DND-41 (cell line): ENCODE measurements around the gene APH1B.

Source experiments
- ATAC-seq: fragments of 200-7000 bp; cut with Tn5 transposase; 3 replicates; pipeline ENCODE4 v1.9.1; 2021; ENCODE audit warnings: low read depth; ENCODE audit not compliant: insufficient read depth
- DNase-seq: peaks from one replicate; pipeline ENCODE4 v3.0.0-alpha.2; 2020
- H2AFZ ChIP-seq: 2 replicates; pipeline ENCODE4 v1.6.0; 2012; ENCODE audit warnings: low read depth, low read length
- H3K27ac ChIP-seq: 2 replicates; pipeline ENCODE4 v1.5.1; 2012; ENCODE audit warnings: low read length, inconsistent platforms
- H3K27me3 ChIP-seq: fragments of 200-600 bp; sonication (generic); 2 replicates; pipeline ENCODE4 v1.6.0; 2012; ENCODE audit warnings: low read length, mild to moderate bottlenecking, inconsistent platforms; ENCODE audit not compliant: insufficient read depth, poor library complexity
- H3K36me3 ChIP-seq: 2 replicates; pipeline ENCODE4 v1.5.1; 2012; ENCODE audit warnings: low read length, inconsistent platforms; ENCODE audit not compliant: insufficient read depth
- H3K4me1 ChIP-seq: 2 replicates; pipeline ENCODE4 v1.5.1; 2012; ENCODE audit warnings: mild to moderate bottlenecking, low read length; ENCODE audit not compliant: insufficient read depth
- H3K4me2 ChIP-seq: 2 replicates; pipeline ENCODE4 v1.6.0; 2012; ENCODE audit warnings: mild to moderate bottlenecking, moderate library complexity, low read length, inconsistent platforms; ENCODE audit not compliant: insufficient read depth
- H3K4me3 ChIP-seq, 2 experiments: fragments of 200-600 bp in 1 of 2; shearing (Covaris generic) in 1 of 2; 2 replicates each; pipeline ENCODE4 v1.5.1; 2012 to 2016; ENCODE audit warnings: inconsistent platforms in 2 of 2, low read length in 2 of 2, mild to moderate bottlenecking in 2 of 2, low read depth in 1 of 2, moderate library complexity in 1 of 2
- H3K79me2 ChIP-seq: 2 replicates; pipeline ENCODE4 v1.6.0; 2012; ENCODE audit warnings: low read length, inconsistent platforms; ENCODE audit not compliant: insufficient read depth
- H3K9ac ChIP-seq: 2 replicates; pipeline ENCODE4 v1.6.0; 2012; ENCODE audit warnings: low read depth, mild to moderate bottlenecking, inconsistent platforms, low read length, moderate library complexity
- H3K9me3 ChIP-seq: 2 replicates; pipeline ENCODE4 v1.5.1; 2012; ENCODE audit warnings: low read length, moderate library complexity, mild to moderate bottlenecking, inconsistent platforms; ENCODE audit not compliant: insufficient read depth, severe bottlenecking
- H4K20me1 ChIP-seq: 2 replicates; pipeline ENCODE4 v1.6.0; 2012; ENCODE audit warnings: low read length; ENCODE audit not compliant: insufficient read depth
- EZH2 ChIP-seq: IDR thresholded peaks from 3 replicates; pipeline ENCODE4 v1.6.1; 2012; ENCODE audit warnings: borderline replicate concordance, low read depth, mild to moderate bottlenecking, moderate library complexity, low read length, inconsistent platforms; ENCODE audit not compliant: severe bottlenecking
- TF ChIP-seq, protein P1 (sequence below): IDR thresholded peaks from 2 replicates; pipeline ENCODE4 v1.5.1; 2012; ENCODE audit warnings: borderline replicate concordance, low read length, moderate library complexity, mild to moderate bottlenecking; ENCODE audit not compliant: poor library complexity, severe bottlenecking; ENCODE audit errors: extremely low read depth

The APH1B gene

GRCh38 chr15:63294359-63294758 lies 17.0 kb downstream of the APH1B start:
- Histone ChIP-seq H3K9me3 (no peaks in the 10 kb centered on the region), H2AFZ (no peak overlapping the region), H3K27ac (no peak overlapping the region), H3K79me2 (no peaks in the 10 kb centered on the region), H3K4me1 (no peaks in the 10 kb centered on the region), H3K9ac (no peak overlapping the region), H3K36me3 (peaks cover 17% of the 10 kb centered on the region; the same call in 1 of the 2 replicates), H3K27me3 (no peaks in the 10 kb centered on the region), H4K20me1 (no peaks in the 10 kb centered on the region), H3K4me3 (no peak overlapping the region), H3K4me2 (no peak overlapping the region)
- ATAC-seq (no peak), DNase-seq (no peak)
- TF ChIP-seq, protein P1, sequence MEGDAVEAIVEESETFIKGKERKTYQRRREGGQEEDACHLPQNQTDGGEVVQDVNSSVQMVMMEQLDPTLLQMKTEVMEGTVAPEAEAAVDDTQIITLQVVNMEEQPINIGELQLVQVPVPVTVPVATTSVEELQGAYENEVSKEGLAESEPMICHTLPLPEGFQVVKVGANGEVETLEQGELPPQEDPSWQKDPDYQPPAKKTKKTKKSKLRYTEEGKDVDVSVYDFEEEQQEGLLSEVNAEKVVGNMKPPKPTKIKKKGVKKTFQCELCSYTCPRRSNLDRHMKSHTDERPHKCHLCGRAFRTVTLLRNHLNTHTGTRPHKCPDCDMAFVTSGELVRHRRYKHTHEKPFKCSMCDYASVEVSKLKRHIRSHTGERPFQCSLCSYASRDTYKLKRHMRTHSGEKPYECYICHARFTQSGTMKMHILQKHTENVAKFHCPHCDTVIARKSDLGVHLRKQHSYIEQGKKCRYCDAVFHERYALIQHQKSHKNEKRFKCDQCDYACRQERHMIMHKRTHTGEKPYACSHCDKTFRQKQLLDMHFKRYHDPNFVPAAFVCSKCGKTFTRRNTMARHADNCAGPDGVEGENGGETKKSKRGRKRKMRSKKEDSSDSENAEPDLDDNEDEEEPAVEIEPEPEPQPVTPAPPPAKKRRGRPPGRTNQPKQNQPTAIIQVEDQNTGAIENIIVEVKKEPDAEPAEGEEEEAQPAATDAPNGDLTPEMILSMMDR = no peak
- TF ChIP-seq EZH2 = no peak

- Histone ChIP-seq H3K4me2 (no peak overlapping the region), H3K36me3 (peaks cover 17% of the 10 kb centered on the region; the same call in 1 of the 2 replicates), H3K27me3 (no peaks in the 10 kb centered on the region), H3K9ac (no peak overlapping the region), H2AFZ (no peak overlapping the region), H3K27ac (no peak overlapping the region), H4K20me1 (no peaks in the 10 kb centered on the region), H3K4me1 (no peaks in the 10 kb centered on the region), H3K79me2 (no peaks in the 10 kb centered on the region), H3K9me3 (no peaks in the 10 kb centered on the region), H3K4me3 (no peak overlapping the region)
- no peak for TF ChIP-seq EZH2
- TF ChIP-seq, protein P1 = no peak
- no peak for ATAC-seq
- DNase-seq = no peak
Observed at GRCh38 chr15:63295341-63295740, 17.9 kb downstream of the APH1B start.

DNA sequence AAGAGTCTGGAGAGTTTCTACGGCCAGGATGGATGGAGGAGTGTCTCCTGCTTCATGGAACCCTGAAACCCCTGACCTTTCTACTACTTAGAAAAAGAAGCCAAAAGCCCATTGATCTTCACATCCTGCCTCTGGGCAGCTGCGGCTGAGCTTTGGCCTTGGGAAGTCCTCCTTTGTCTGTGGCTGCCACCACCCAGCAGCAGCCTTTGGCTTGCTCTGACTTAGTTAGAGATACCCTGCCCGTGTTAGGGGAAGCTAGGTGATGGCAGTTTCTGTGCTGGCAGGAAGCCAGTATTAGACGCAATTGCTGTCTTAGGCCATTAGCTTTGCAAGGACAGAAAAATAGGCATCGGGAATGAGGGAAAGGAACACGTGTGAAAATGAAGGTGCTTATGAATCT lies 18.8 kb downstream of the APH1B start:
- H3K4me3 ChIP-seq = no peak overlapping the region
- no peaks in the 10 kb centered on the region for H3K79me2 ChIP-seq
- ATAC-seq = no peak
- H3K4me2 ChIP-seq = no peak overlapping the region
- no peaks in the 10 kb centered on the region for H3K9me3 ChIP-seq
- no peak overlapping the region for H2AFZ ChIP-seq
- no peaks in the 10 kb centered on the region for H4K20me1 ChIP-seq
- TF ChIP-seq, protein P1 = no peak
- TF ChIP-seq EZH2 = no peak
- peaks cover 12% of the 10 kb centered on the region; the same call in 1 of the 2 replicates for H3K36me3 ChIP-seq
- H3K9ac ChIP-seq = no peak overlapping the region
- no peaks in the 10 kb centered on the region for H3K4me1 ChIP-seq
- H3K27me3 ChIP-seq = no peaks in the 10 kb centered on the region
- H3K27ac ChIP-seq = no peak overlapping the region
- DNase-seq = no peak

DNA sequence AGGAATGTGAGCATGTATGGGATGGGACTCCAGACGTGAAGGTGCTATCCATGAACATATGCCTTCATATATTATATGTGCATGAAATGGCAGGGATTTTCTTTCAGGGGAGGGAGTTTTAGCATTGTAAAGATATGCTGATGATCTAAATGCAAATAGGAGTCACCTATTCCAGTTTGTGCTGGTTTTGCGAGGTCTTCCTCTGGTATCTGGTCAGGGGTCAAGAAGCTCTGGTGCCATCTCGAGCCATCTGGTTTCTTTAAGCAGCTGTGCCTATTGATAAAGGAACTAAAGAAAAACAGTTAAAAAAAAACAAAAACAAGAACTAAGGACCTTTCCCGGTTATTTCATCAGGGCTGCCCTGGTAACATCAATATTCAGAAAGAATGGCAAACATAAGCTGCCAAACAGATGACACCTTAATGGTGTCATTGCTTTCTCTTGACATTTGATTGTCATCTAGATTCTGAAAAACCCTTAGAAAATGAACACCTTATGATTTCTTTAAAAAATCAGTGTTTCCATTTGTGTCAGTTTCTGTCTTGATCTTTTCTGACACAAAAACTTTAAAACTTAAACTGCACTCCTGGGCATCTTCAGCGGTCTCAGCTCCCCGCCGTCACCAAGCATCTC lies 22.7 kb downstream of the APH1B start:
- H4K20me1 ChIP-seq = no peaks in the 10 kb centered on the region
- H3K27me3 ChIP-seq = no peaks in the 10 kb centered on the region
- no peaks in the 10 kb centered on the region for H3K79me2 ChIP-seq
- H2AFZ ChIP-seq = no peak overlapping the region
- no peak overlapping the region for H3K9ac ChIP-seq
- H3K36me3 ChIP-seq = peaks cover 22% of the 10 kb centered on the region; the same call in 1 of the 2 replicates
- ATAC-seq (no peak), DNase-seq (no peak)
- H3K9me3 ChIP-seq = no peaks in the 10 kb centered on the region
- no peak overlapping the region for H3K27ac ChIP-seq
- no peaks in the 10 kb centered on the region for H3K4me1 ChIP-seq
- H3K4me2 ChIP-seq = no peak overlapping the region
- TF ChIP-seq EZH2 = no peak
- TF ChIP-seq, protein P1 = no peak
- H3K4me3 ChIP-seq = no peak overlapping the region
